ENCODE data around the gene RAB6A. TPM values are rescaled to one million over a fixed set of nuclear protein-coding genes. Genes with fewer than 3 reads are reported as not detected.

Gene RAB6A
- total and polyA plus RNA-seq, 2 of the 8 experiments (the other 6 are each of a cell fraction or from before 2014, with no cell fraction given) = 24.4 to 88.6 TPM

- TF ChIP-seq CHD7 (IDR thresholded peaks at IDR 0.05; ENCODE audit: insufficient replicate concordance, low read length) (no peak), CREB1 (IDR thresholded peaks at IDR 0.05) (peak; percentile 73), BRCA1 (IDR thresholded peaks at IDR 0.05; ENCODE audit: low read depth, low read length) (no peak), SRF (IDR thresholded peaks at IDR 0.05; ENCODE audit: low read depth, low read length) (no peak), SAP30 (IDR thresholded peaks at IDR 0.05; ENCODE audit: insufficient read depth, insufficient replicate concordance, low read length) (peak; percentile 93), EP300 (IDR thresholded peaks at IDR 0.05; ENCODE audit: borderline replicate concordance in 1 of 2, low read depth in 2 of 2, low read length in 2 of 2) (no peak), CTCF (IDR thresholded peaks at IDR 0.05; ENCODE audit: control extremely low read depth in 1 of 3, insufficient read depth in 1 of 3, low read depth in 1 of 3, low read length in 3 of 3) (peak in 1 of 3 experiments; percentile 0; a peak in 1 of 4 replicates)
Observed at GRCh38 chr11:73779084-73779902, 18.4 kb upstream of the RAB6A start (continued).

Measured in H1 (cell line).